Smooth muscle cell of the brain vasculature (primary cell): ENCODE data around the gene MSI2.

ENCODE experiments used
- DNase-seq: peaks from one replicate; pipeline ENCODE4 v3.0.0-alpha.2; 2012; ENCODE audit warnings: low read depth, low spot score

The MSI2 gene

DNA sequence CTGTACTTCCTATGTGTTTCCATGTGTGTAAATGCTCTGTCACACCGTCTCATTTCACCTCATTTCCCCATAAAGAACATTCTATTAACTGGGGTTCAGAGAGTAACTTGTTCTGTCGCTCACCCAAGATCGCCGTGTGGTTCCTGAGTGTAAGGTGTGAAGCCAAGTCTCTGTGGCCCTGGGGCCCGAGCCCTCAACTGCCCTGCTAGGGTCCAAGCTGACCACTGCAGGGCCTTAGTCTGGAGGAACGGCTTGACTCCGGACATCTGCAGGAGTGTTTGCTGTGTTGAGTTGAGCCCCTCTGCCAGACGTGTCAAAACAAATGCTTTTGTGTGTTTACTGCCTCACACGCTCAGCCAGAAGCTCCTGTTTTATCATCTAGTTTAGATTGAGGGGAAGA lies 244.7 kb downstream of the MSI2 start:
- DNase-seq = no peak

DNA sequence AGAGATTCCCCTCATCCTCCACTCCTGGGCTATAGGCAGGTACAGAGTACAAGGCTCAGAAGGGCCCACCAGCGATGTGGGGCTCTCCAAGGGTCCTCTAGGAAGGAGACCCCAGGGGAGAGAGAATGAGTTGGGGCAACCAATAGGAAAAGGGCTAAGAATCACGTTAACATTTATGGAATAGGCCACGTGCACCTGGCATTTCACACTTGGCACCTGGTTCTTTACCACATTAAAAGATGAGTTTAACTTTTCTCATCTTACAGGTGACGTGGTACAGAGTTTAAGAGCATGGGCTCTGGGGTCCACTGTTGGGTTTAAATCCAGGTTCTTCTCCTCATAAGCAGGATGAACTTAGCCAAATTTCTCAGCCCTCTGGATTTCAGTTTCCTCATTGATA lies 245.7 kb downstream of the MSI2 start:
- DNase-seq = no peak

DNA sequence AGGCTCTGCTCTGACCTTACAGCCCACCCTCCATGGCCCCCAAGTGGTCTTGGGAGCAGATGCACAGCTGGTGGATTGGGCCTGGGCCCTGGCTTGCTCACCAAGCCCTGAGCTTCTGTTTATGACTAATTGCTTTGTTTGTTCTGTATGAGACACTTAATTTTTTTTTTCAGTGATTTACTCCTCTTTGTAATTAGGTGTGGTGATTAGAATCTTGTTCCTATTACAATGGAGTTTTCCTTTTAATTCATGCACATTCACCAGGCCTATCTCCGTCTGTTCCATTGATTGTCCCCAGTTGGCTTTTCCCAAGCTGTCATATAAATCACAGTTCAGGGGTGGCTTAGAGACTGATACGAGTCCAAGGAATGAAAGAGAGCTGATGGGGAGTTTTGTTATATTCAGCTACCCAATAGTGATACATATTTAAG lies 246.5 kb downstream of the MSI2 start:
- DNase-seq = no peak

DNA sequence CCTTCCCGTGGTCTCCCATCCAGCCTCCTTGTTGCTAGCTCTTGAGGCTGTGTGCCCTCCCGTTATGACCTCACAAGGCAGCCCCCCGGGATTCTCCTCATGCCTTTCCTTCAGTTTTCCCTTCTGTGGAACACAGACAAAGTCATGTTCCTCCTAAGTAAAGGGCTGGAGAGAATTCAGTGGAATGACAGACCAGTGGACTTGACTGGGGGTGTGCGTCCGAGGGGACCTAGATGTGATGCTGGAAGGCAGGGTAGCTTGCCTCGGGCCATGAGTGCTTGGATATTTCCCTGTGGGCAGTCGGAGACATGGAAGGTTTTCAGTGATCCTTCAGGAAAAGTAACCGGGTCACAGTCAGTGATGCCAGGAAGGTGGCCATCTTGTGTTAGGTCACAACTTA lies 247.9 kb downstream of the MSI2 start:
- no peak for DNase-seq

DNA sequence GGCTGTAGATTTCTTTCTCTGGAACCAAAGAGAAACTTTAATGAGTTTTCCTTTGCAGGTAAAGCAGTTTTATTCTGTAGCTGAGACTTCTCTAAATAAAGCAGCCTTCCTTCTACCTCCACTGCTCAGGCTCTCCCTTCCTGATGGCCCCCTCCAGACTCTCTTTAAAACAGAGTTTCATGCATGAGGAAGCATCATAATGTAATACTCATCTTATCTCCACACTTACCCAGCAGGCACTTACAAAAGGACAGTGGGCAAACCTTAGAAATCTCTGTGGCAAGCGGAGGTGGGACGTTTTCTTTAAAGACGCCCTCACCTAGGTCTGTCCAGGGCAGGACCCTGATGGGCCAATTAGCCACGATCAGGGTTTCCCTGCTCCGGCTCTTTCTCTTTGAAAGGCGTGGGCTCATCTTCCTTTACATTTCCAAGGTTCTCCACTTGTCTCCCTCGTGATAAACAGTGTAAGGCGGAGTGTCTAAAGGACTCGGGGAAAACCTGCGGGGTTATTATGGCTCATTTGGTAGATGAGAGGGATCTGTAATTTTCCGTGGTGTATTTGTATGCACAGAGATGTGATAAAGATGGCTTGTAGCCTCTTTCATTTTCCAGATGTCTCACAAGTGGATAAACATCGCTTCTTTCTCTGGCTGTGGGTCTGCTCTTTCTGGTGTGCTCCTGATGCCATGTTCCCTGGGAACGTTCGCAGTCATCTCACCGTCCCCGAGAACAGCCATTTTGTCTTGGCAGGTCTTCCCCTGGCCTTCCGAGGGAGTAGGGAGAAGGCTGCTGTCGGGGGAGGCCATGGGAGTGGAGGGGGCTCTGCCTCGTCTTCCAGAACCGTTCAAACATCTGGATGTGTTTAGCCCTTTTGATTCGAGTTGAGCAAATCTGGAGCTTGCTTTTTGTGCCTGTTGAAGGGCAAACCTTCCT lies 249.8 kb downstream of the MSI2 start:
- no peak for DNase-seq

DNA sequence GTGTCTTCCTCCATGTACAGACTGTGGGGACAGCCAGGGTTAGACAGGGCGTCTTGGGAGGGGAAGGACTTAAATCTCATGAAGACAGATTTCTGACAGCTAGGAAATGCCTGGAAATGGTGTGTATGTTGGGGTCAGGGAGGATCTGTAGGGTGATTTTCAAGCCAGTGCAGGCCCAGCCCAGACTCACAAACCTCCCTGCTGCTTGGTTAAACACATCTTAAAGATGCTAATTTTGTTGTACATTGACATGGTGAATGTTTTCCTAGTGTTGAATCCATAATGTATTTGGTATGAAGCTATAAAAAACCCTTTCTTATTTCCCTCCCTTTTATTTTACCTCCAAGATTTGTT lies 250.4 kb downstream of the MSI2 start:
- DNase-seq = no peak

DNA sequence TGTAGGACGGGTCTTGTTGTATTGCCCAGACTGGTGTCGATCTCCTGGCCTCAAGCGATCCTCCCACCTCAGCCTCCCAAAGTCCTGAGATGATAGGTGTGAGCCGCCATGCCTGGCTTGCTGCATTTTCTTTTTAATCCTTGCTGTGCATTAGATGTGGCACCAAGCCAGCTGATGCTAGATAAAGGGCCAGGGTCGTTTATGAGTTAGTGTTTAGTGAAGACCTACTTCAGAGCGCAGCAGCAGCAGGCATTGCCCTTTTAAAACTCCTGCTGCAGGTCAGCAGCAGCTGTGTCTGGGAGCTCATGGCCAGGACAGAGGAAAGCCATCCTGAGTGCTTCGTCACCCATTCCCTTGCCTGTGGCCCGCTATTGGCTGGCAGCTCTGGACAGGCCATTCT lies 251.5 kb downstream of the MSI2 start:
- DNase-seq = no peak

DNA sequence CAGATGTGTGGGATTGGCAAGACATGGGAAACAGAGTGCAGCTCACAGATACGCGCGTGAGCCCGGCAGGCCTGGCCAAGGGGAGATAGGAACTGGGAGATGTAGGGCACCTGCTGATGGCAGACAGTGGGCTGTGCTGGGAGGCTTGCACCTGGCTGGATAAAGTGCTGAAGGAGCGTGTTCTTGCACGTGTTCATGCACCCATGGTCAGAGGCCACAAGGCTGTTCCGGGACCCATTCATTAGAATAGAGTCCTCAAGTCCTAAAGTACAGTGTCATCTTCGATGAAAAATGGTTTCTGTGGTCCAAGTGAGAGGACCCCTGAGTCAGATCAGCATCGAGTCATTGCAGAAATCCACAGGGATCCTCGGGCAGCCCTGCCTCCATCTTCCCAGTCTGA lies 252.3 kb downstream of the MSI2 start:
- DNase-seq = no peak

DNA sequence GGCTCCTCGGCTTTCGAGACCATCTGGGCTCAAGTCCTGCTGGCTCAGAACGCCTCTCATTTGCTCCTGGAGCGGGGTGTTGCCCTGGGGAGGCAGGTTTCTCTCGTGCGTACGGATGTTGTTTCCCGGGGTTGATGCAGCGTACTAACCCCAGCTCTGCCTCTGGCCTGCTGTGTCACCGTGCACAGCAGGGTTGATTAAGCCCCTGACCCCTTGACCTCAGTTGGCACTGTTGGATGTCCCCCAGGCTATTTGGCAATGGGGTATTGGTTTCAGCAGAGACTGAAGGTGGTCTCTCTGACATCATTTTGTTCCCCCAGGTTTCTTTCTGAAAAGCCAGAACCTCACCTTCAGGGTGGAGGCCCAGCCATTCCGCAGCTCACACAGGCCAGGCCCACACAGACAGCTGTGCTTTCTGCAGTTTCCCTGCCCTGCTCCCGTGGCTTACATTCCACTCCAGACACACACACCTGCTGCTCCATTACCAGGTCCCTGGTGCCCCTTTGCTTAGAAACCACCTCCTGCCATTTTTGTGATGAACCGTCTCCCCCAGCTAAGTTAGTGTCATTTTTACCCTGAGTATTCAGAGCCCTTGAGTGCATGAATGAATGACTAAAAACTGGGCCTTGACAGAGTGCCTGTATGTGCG lies 255.3 kb downstream of the MSI2 start:
- DNase-seq = no peak

DNA sequence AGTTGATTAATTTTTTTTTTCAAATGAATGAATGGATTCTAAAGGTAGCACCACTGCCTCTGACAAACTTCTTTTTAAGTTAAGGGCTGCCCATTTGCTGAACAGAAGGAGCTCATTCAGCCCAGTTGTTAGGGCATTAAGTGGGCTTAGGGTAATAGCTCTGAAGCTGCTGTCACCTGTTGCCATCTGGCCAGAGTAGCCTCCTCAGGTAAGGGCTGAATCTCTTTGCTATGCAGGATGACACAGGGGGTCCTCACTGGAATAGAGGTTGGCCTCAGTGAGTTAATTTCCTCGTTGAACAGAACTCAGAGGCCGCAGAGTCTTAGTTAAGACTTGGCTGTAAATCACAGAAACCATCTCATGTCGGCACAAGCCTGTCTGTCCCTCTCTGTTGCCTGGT lies 255.9 kb downstream of the MSI2 start:
- no peak for DNase-seq

DNA sequence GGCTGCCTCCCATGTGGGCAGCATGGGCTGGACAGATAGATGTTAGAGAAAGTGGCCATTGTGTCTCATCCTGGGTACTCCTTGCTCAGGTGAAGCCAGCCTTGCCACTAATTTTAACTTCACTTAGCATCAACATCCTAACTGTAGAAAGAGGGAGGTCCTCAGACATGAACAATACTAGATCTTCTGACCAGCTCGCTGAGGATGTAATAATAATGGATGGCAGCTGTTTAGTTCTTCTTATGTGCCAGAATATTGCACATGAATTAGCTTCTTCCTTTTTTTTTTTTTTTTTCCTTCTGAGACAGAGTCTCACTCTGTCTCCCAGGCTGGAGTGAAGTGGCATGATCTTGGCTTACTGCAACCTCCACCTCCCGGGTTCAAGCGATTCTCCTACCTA lies 256.4 kb downstream of the MSI2 start:
- no peak for DNase-seq

DNA sequence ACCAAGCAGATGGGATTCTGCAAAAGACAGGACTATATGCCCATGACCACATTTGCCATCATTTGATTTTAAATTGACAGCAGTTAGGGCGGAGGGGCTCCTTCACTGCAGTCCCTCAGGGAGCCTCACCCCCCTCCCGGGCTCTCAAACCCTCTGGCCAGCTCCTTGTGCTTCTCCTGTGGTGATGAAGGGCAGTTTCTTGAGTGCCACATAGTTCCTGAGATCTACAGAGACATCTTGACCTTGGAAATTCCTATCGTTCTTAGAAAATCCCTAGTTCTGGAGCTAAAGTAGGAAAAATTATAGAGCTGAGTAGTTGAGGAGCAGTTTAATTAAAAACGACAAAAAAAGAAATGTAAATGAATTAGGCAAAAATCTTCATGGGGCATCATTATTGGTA lies 257.2 kb downstream of the MSI2 start:
- DNase-seq = no peak

DNA sequence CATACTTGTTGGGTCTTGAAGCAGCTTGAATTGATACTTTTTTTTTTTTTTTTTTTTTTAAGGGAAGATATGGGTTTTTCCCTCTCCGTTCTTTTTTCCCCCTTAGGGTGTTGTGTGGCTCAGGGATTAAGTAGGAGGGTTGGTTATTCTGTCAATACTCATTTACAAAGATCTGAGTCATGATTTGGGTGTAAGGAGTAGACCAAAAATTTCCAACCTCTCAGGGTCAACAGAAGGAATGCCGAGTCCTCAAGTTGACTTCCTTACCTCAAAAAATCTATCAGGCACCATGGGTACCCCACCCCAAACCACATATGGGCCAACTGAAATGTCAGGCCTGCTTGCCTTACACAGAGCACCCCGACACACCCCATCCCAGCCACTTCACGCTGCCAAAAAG lies 258.3 kb downstream of the MSI2 start:
- DNase-seq = no peak

DNA sequence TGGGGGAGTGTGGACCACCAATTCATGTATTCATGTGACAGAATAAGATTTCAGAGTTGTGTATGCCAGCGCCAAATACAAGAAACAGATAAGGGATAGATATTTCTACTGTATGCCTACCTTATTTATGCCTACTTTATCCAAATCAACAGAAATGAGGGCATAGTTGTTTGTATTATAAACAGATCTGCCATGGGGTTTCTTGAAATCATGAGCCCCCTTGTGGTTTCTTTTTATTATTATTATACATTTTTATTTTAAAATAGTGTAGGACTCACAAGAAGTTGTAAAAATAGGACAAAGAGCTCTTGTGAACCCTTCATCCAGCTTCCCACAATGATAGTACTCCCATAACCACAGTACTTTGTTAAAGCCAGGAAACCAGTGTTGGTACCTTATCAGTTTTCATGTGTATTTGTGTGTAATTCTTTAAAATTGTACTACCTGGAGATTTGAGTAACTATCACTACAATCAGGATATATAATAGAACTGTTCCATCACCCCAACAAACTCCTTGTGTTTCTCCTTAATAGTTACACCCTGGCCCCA lies 259.4 kb downstream of the MSI2 start:
- DNase-seq = no peak

DNA sequence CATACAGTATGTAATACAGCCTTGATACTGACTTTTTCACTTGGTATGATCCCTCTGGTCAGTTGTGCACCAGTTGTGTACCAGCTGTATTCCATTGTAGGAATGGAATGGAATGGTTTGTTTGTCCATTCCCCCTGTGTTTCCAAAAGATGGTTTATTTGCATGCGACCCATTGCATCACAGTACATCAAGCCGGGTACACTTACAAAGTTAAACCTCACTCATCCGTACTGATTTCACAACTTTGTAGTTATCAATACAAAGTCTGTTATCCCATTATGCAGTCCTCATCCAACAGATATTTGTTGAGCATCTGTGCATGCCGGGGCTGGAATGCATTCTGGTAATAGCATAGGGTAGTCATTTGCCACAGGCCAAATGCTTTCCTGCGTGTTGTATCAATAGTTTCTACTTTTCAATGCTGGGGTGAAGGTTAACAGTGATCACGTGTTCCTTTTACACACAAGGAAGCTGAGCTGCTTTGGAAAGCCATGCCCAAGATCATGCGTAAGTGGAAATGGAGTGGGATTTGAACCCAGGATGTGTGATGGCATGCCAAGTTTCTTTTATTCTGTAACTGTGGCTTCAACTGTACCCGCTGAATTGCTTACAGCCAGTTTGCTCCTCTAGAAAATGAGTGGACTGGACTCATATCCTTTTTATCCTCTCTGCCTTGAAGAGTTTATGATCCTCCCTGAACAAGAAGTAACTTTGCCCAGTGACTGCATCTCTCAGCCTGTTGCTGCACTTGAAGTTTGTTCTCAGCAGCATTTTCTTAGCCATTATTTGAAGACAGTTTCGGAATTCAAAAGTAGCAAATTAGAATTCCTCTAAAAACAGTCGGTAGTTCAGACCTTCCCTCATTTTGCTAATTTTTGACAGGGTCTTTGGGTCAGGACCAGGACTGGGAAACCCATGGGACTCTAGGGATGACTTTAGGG lies 260.2 kb downstream of the MSI2 start:
- DNase-seq = no peak

DNA sequence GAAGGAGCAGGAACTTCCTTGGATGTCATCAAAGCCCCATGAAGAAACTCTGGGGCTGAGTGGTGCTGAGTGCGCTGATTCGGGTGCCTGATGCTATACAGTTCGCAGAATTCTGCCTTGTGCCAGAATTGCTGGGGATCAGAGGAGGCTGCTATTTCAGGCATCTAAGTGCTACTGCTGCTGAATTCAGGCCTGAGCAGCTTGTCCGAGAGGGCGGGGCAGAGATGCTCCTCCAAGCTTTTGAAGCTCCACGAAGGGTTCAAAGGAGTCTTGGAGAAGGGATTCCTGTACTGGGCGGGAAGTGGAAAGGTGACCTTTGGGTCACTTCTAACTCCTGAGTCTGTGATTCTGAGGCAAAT lies 260.9 kb downstream of the MSI2 start:
- DNase-seq = no peak

DNA sequence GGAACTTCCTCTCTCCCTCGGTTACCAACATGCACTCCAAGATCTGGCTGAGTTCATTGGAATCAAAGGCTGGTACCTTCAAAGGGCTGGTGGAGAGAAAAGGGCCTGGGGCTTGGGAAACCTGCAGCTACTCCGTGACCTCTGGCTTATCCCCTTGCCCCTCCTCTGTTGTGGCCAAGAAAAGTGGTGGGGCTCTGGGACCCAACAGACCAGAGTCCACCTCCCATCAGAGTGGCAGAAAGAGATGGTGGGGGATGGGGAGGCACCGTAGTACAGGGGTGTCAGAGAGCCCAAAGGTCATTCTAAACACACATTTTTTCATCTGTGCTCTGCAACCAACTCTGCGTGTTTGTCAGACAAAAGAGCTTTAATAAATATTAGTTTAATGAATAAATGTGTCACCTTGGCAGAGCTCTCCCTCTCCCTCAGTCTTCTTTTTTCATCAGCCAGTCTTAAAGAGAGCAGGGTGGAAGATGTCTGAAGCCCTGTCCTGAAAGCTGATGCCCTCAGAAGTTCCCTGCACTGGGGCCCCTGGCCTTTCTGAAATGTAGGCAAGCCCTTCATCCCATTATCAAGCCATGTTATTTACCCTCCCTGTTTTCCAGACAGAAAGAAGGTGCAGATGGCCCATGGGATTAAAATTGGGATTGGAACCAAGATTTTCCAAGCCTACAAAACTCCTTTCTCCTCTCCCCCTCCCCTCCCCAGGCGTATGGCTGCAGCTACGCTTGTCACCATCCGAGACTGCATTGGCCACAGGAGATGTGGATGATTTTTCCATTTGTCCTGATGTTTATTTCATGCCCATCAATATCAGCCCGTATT lies 261.5 kb downstream of the MSI2 start:
- no peak for DNase-seq

DNA sequence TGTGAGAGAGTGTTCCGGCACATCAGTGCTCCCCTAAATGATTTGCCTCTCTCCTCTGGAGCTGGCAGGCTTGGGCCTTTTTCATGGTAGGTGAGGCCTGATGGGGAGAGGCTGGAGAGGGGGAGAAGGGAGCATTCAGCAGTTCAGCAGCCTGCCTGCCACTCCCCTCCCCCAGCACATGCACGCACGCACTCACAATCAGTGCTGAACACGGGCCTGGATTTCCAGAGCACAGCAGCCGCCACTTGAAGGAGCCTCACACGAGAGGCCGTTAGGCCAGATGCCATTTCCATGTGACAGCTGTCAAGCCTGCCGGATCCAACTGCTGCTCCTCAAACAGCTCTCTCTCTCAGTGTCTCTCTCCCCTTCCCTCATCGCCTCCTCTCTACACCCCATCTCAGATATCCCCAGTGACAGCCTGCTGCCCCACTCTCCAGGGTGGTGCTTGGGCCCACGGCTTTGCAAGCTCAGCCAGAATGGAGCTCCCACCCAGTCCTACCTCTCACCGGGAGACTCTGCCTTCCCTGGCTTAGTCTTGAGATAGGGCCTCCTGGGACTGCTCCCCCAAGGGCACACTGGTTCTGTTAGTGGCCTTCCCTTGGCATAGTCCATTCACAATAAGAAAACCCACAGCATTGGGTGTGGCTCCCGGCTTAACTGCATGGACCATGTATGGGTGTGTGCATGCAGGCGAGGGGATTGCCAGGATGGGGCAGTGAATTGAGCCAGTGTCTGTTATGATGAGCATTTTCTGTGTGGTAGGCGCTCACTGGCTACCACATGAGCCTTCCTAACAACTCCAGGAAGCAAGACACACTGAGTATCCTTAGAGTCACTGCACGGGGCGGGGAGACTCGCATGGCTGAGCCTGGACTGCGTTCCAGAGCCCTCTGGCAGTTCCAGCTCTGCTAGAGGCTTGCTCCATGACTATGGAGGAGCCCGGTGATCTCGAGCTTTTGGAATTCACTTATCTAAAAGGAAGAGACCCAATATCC lies 262.6 kb downstream of the MSI2 start:
- no peak for DNase-seq

DNA sequence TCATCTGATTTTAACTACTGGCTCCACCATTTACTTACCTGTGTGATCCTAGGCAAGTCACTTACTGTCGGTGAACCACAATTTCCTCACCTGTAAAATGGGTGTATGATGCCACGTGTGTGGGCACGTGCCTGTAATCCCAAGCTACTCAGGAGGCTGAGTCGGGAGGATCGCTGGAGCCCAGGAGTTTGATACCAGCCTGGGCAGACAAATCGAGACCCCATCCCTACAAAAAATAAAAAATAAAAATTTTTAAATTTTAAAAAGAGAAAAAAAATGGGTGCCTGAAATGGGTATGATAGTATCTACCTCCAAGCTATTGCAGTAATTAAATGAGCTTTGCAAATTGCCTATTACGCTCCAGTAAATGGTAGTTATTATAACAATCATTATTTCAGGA lies 263.5 kb downstream of the MSI2 start:
- DNase-seq = no peak

DNA sequence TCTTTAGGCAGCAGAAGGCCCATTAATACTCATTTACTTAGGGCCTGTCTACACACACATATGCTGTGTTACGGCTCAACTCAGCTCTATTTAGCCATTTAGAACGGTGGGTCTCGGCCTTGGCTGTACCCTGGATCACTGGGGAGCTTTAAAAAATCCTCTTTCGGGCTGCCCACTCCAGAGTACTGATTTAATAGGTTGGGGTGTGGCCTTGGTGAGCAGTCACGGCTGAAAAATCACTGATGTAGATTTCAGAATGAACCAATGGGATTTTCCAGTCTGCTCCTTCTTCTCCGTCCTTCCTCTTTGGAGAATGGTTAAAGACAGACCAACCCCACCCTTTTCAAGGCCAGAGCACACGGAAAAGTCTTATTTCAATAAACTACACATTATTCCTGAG lies 265.3 kb downstream of the MSI2 start:
- no peak for DNase-seq
